Ishikawa (cell line): Measurements from ENCODE around the gene PKN1.

Experiments used
- CEBPB ChIP-seq: IDR thresholded peaks from 2 replicates; pipeline ENCODE4 v1.6.1; 2012
- CREB1 ChIP-seq: IDR thresholded peaks from 2 replicates; pipeline ENCODE4 v1.6.1; 2012; ENCODE audit warnings: low read depth
- EGR1 ChIP-seq: IDR thresholded peaks from 2 replicates; pipeline ENCODE4 v1.6.1; 2012
- EP300 ChIP-seq: IDR thresholded peaks from 2 replicates; pipeline ENCODE4 v1.6.1; 2012; ENCODE audit warnings: borderline replicate concordance
- FOXM1 ChIP-seq: IDR thresholded peaks from 2 replicates; pipeline ENCODE4 v1.6.1; 2012; ENCODE audit warnings: low read depth, borderline replicate concordance
- MAX ChIP-seq: IDR thresholded peaks from 2 replicates; pipeline ENCODE4 v1.6.1; 2012
- NFIC ChIP-seq: IDR thresholded peaks from 2 replicates; pipeline ENCODE4 v1.6.1; 2012
- RAD21 ChIP-seq: IDR thresholded peaks from 2 replicates; pipeline ENCODE4 v1.6.1; 2012; ENCODE audit warnings: low read depth
- REST ChIP-seq: IDR thresholded peaks from 2 replicates; pipeline ENCODE4 v1.6.1; 2012; ENCODE audit warnings: low read depth, mild to moderate bottlenecking
- TAF1 ChIP-seq: IDR thresholded peaks from 2 replicates; pipeline ENCODE4 v1.6.1; 2012; ENCODE audit warnings: low read depth, mild to moderate bottlenecking
- TCF12 ChIP-seq: IDR thresholded peaks from 2 replicates; pipeline ENCODE4 v1.6.1; 2012; ENCODE audit warnings: low read depth
- TEAD4 ChIP-seq: IDR thresholded peaks from 2 replicates; pipeline ENCODE4 v1.6.1; 2012
- USF1 ChIP-seq: IDR thresholded peaks from 2 replicates; pipeline ENCODE4 v1.6.1; 2012
- YY1 ChIP-seq: IDR thresholded peaks from 2 replicates; pipeline ENCODE4 v1.6.1; 2012; ENCODE audit warnings: low read depth
- ZBTB7A ChIP-seq: IDR thresholded peaks from 2 replicates; pipeline ENCODE4 v1.6.1; 2012; ENCODE audit warnings: low read depth

PKN1 gene

GRCh38 chr19:14492756-14493337 lies 59.7 kb downstream of the PKN1 start:
- TF ChIP-seq CREB1 = no peak
- TF ChIP-seq NFIC = no peak
- TF ChIP-seq CEBPB = no peak
- TF ChIP-seq EGR1 = no peak
- no peak for TF ChIP-seq ZBTB7A
- TF ChIP-seq TEAD4 = no peak
- TF ChIP-seq REST = no peak
- TF ChIP-seq TCF12 = no peak
- TF ChIP-seq FOXM1 = no peak
- TF ChIP-seq TAF1 = no peak
- no peak for TF ChIP-seq MAX
- TF ChIP-seq USF1 = no peak
- no peak for TF ChIP-seq RAD21
- TF ChIP-seq YY1 = no peak
- TF ChIP-seq EP300 = no peak

- TF ChIP-seq CREB1 (no peak), EGR1 (no peak), REST (no peak), TAF1 (no peak)
These were observed 61.3 kb downstream of the PKN1 start for GRCh38 chr19:14494411-14494810.

- TF ChIP-seq TEAD4 = no peak
- no peak for TF ChIP-seq EP300
- no peak for TF ChIP-seq CEBPB
- no peak for TF ChIP-seq TAF1
- no peak for TF ChIP-seq FOXM1
- TF ChIP-seq EGR1 = no peak
These were observed 62.0 kb downstream of the PKN1 start for GRCh38 chr19:14494910-14495671.

GRCh38 chr19:14495672-14496028 lies 62.5 kb downstream of the PKN1 start:
- TF ChIP-seq TEAD4 = no peak
- TF ChIP-seq MAX = no peak
- TF ChIP-seq FOXM1 = no peak
- no peak for TF ChIP-seq TAF1
- TF ChIP-seq EP300 = no peak
- no peak for TF ChIP-seq TCF12
- no peak for TF ChIP-seq YY1
- no peak for TF ChIP-seq REST
- TF ChIP-seq NFIC = no peak
- TF ChIP-seq CEBPB = no peak
- TF ChIP-seq RAD21 = no peak
- no peak for TF ChIP-seq USF1
- TF ChIP-seq ZBTB7A = no peak
- TF ChIP-seq EGR1 = no peak
- TF ChIP-seq CREB1 = no peak
